Calu3 (cell line): ENCODE data around the gene COPG1. TPM values are rescaled to one million over a fixed set of nuclear protein-coding genes. Genes with fewer than 3 reads are reported as not detected.

Experiments
- BruUV-seq: library from RNA; stranded (reverse); fragments of 400-500 nt; replicated peaks from 2 replicates; lab custom pipeline; 2021; lab: Mats Ljungman, UMichigan
- CTCF ChIA-PET: fragments of 300-600 bp; sonication (Branson Sonifier 250); formaldehyde crosslinking; loops from one replicate; lab custom pipeline; 2022; ENCODE audit warnings: antibody characterized with exemption; lab: Charles Lee
- DNase-seq: peaks from one replicate; pipeline ENCODE4 v3.0.0; 2022
- H3K27ac Mint-ChIP-seq: one replicate; pipeline ENCODE4 v1.8.0; 2022; ENCODE audit warnings: mixed read lengths; ENCODE audit not compliant: unreplicated experiment
- H3K27me3 Mint-ChIP-seq: one replicate; pipeline ENCODE4 v1.8.0; 2022; ENCODE audit warnings: mixed read lengths; ENCODE audit not compliant: unreplicated experiment
- H3K36me3 Mint-ChIP-seq: one replicate; pipeline ENCODE4 v1.8.0; 2022; ENCODE audit warnings: mild to moderate bottlenecking, moderate library complexity, mixed read lengths; ENCODE audit not compliant: insufficient read depth, unreplicated experiment
- H3K4me1 Mint-ChIP-seq: one replicate; pipeline ENCODE4 v1.8.0; 2022; ENCODE audit warnings: mild to moderate bottlenecking, low read depth, mixed read lengths; ENCODE audit not compliant: unreplicated experiment
- H3K4me3 Mint-ChIP-seq: one replicate; pipeline ENCODE4 v1.8.0; 2022; ENCODE audit warnings: mild to moderate bottlenecking, low read depth, moderate library complexity, mixed read lengths; ENCODE audit not compliant: unreplicated experiment
- H3K9me3 Mint-ChIP-seq: one replicate; pipeline ENCODE4 v1.8.0; 2022; ENCODE audit warnings: low read depth, mixed read lengths; ENCODE audit not compliant: unreplicated experiment
- intact Hi-C: fragments of 100-400 bp; cut with micrococcal nuclease; formaldehyde crosslinking; loops from one replicate; pipeline ENCODE4 v1.10.0; 2022; ENCODE audit not compliant: unreplicated experiment
- total RNA-seq: library from RNA; stranded (reverse); gene quantifications from 2 replicates; pipeline ENCODE4 v1.2.3, GENCODE V29; 2022
- TF ChIP-seq, protein P1 (sequence below): fragments of 200-600 bp; IDR thresholded peaks from one replicate; pipeline ENCODE4 v1.8.0; 2022; ENCODE audit warnings: antibody characterized with exemption; ENCODE audit not compliant: unreplicated experiment

The COPG1 gene
- total RNA-seq, 1 experiment from 2014 or later = 295 TPM

- no peak for DNase-seq
- BruUV-seq = no TSS peak
- TF ChIP-seq, protein P1, sequence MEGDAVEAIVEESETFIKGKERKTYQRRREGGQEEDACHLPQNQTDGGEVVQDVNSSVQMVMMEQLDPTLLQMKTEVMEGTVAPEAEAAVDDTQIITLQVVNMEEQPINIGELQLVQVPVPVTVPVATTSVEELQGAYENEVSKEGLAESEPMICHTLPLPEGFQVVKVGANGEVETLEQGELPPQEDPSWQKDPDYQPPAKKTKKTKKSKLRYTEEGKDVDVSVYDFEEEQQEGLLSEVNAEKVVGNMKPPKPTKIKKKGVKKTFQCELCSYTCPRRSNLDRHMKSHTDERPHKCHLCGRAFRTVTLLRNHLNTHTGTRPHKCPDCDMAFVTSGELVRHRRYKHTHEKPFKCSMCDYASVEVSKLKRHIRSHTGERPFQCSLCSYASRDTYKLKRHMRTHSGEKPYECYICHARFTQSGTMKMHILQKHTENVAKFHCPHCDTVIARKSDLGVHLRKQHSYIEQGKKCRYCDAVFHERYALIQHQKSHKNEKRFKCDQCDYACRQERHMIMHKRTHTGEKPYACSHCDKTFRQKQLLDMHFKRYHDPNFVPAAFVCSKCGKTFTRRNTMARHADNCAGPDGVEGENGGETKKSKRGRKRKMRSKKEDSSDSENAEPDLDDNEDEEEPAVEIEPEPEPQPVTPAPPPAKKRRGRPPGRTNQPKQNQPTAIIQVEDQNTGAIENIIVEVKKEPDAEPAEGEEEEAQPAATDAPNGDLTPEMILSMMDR = no peak
- CTCF ChIA-PET = no interaction called here
- intact Hi-C loops = no loop called here
- Mint-ChIP-seq H3K4me3 (no peak overlapping the region), H3K4me1 (peaks cover 26% of the 10 kb centered on the region), H3K27me3 (no peaks in the 10 kb centered on the region), H3K9me3 (no peaks in the 10 kb centered on the region), H3K36me3 (peaks cover 48% of the 10 kb centered on the region), H3K27ac (no peak overlapping the region)
Measured at GRCh38 chr3:129281726-129282125, 32.3 kb downstream of the COPG1 start.

DNA sequence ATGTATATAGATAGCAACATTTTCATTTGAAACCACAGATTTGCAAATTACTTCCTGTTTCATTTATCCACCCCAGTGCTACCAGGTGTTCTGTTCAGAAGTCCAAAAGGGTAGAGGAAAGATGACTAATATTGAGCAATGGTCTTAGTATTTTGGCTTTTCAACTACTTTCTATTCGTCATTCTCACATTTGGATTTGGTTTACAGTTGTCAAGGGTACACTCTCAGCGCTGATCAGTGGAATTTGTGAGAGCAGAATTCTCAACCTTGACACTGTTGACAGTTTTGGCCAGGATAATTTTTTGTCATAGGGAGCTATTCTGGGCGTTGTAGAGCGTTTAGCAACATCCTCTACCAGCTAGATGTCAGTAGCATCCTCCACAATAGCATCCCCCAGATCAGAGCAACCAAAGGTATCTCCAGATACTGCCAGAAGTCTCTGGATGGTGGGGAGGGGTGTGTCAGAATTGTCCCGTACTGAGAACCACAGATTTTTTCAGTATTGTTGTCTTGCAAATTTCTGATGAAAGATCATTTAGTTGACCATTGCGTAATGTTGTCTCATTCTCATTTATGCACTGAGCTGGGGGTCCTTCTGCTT lies 33.4 kb downstream of the COPG1 start:
- no TSS peak for BruUV-seq
- CTCF ChIA-PET = interaction anchor here (0.6 kb wide), 1 partner anchor 11 kb away, joined by 4 read pairs; no protein-coding TSS in a partner anchor
- Mint-ChIP-seq H3K27me3 (no peaks in the 10 kb centered on the region), H3K4me3 (no peak overlapping the region), H3K4me1 (peaks cover 21% of the 10 kb centered on the region), H3K9me3 (no peaks in the 10 kb centered on the region), H3K36me3 (peaks cover 47% of the 10 kb centered on the region), H3K27ac (no peak overlapping the region)
- no peak for DNase-seq
- TF ChIP-seq, protein P1 = no peak
- intact Hi-C loops = no loop called here

DNA sequence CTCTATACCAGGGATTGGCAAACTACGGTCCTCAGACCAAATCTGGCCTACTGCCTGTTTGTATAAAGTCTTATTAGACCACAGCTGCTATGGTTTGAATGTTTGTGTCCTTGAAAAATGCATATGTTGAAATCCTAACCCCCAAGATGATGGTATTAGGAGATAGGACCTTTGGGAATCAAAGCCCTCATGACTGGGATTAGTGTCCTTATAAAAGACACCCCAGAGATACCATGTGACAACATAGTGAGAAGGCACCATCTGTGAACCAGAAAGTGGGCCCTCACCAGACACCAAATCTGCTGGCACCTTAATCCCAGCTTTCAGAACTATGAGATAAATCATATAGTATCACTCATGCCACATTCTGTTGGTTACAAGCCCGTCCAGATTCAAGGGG lies 36.7 kb downstream of the COPG1 start:
- no peak overlapping the region for H3K4me3 Mint-ChIP-seq
- no TSS peak for BruUV-seq
- H3K27ac Mint-ChIP-seq = no peak overlapping the region
- CTCF ChIA-PET = no interaction called here
- no peak for DNase-seq
- intact Hi-C loops = no loop called here
- no peaks in the 10 kb centered on the region for H3K27me3 Mint-ChIP-seq
- peaks cover under 1% of the 10 kb centered on the region for H3K4me1 Mint-ChIP-seq
- peaks cover 21% of the 10 kb centered on the region for H3K36me3 Mint-ChIP-seq
- TF ChIP-seq, protein P1 = no peak
- no peaks in the 10 kb centered on the region for H3K9me3 Mint-ChIP-seq

GRCh38 chr3:129288446-129288845 lies 39.0 kb downstream of the COPG1 start:
- TF ChIP-seq, protein P1 = no peak
- peaks cover 24% of the 10 kb centered on the region for H3K36me3 Mint-ChIP-seq
- H3K27ac Mint-ChIP-seq = no peak overlapping the region
- H3K27me3 Mint-ChIP-seq = no peaks in the 10 kb centered on the region
- no peak for DNase-seq
- BruUV-seq = no TSS peak
- intact Hi-C loops = no loop called here
- H3K4me1 Mint-ChIP-seq = no peaks in the 10 kb centered on the region
- no peaks in the 10 kb centered on the region for H3K9me3 Mint-ChIP-seq
- H3K4me3 Mint-ChIP-seq = no peak overlapping the region
- CTCF ChIA-PET = no interaction called here
